IPS-NIHi7 (cell line): ENCODE measurements around the gene RRP7A.
"Not testable (repeated sequence)": the region's sequence is repeated elsewhere in the genome, so short reads cannot be mapped to it uniquely, and the experiment has no call there.

Source experiments
- DNase-seq: peaks from one replicate; pipeline ENCODE4 v3.0.0; 2012; ENCODE audit warnings: mixed read lengths; ENCODE audit errors: extremely low spot score

The RRP7A gene

GRCh38 chr22:42519525-42520401, at the start of gene RRP7A:
Gene RRP7A (minus strand): TSS chr22:42519796. CDS start chr22:42519786, 10 bp downstream.
- peak; percentile 77 for DNase-seq

GRCh38 chr22:42567950-42568349, 48.4 kb upstream of the RRP7A start:
- DNase-seq: not testable (repeated sequence)

GRCh38 chr22:42565956-42566355, 46.4 kb upstream of the RRP7A start:
- DNase-seq: no peak

- DNase-seq: no peak
These were observed 45.1 kb upstream of the RRP7A start for GRCh38 chr22:42564699-42565098.

GRCh38 chr22:42563943-42564342, 44.3 kb upstream of the RRP7A start:
- not testable (repeated sequence) for DNase-seq

- DNase-seq: no peak
These were observed 43.1 kb upstream of the RRP7A start for GRCh38 chr22:42562684-42563083.

- no peak for DNase-seq
These were observed 42.7 kb upstream of the RRP7A start for GRCh38 chr22:42562279-42562678.

GRCh38 chr22:42561856-42562255, 42.3 kb upstream of the RRP7A start:
- DNase-seq: no peak

- DNase-seq: peak; percentile 81
These were observed 41.2 kb upstream of the RRP7A start for GRCh38 chr22:42560781-42561180.

- no peak for DNase-seq
These were observed 40.8 kb upstream of the RRP7A start for GRCh38 chr22:42560381-42560780.

GRCh38 chr22:42553475-42554361, 34.1 kb upstream of the RRP7A start, which contains the start of gene SERHL2:
Gene SERHL2 (plus strand): TSS chr22:42553956. CDS start chr22:42554021, 65 bp downstream.
- peak; percentile 95 for DNase-seq

GRCh38 chr22:42552294-42552647, 32.7 kb upstream of the RRP7A start:
- not testable (repeated sequence) for DNase-seq

GRCh38 chr22:42549331-42550060, 29.9 kb upstream of the RRP7A start:
- no peak for DNase-seq

- DNase-seq: no peak
These were observed 29.2 kb upstream of the RRP7A start for GRCh38 chr22:42548597-42549330.

GRCh38 chr22:42548126-42548525, 28.5 kb upstream of the RRP7A start:
- not testable (repeated sequence) for DNase-seq

GRCh38 chr22:42547562-42547961, 28.0 kb upstream of the RRP7A start:
- no peak for DNase-seq

- DNase-seq: no peak
These were observed 25.1 kb upstream of the RRP7A start for GRCh38 chr22:42544686-42545085.

GRCh38 chr22:42539236-42539771, 19.7 kb upstream of the RRP7A start:
- DNase-seq: not testable (repeated sequence)

GRCh38 chr22:42537199-42537831, 17.7 kb upstream of the RRP7A start:
- DNase-seq: not testable (repeated sequence)

- not testable (repeated sequence) for DNase-seq
These were observed 17.0 kb upstream of the RRP7A start for GRCh38 chr22:42536634-42537033.
